ENCODE measurements around the gene VPS51.

- TF ChIP-seq CTCF (IDR thresholded peaks at IDR 0.05) (peak in 2 of 7 experiments; percentile 8 to 27), POLR2A (IDR thresholded peaks at IDR 0.05) (peak in 2 of 3 donors; percentile 44 to 54)
Observed at GRCh38 chr11:65150509-65151299, 54.7 kb downstream of the VPS51 start.
